ENCODE results near the gene COX10.
"Not testable (repeated sequence)": the region's sequence is repeated elsewhere in the genome, so short reads cannot be mapped to it uniquely, and the experiment has no call there.

Gene COX10

GRCh38 chr17:14121952-14122351, 52.6 kb downstream of the COX10 start:
- DNase-seq (ENCODE audit: low read depth in 2 of 2) = no peak

GRCh38 chr17:14123619-14124278, 54.4 kb downstream of the COX10 start:
- DNase-seq (ENCODE audit: low read depth in 2 of 2) = no peak

DNA sequence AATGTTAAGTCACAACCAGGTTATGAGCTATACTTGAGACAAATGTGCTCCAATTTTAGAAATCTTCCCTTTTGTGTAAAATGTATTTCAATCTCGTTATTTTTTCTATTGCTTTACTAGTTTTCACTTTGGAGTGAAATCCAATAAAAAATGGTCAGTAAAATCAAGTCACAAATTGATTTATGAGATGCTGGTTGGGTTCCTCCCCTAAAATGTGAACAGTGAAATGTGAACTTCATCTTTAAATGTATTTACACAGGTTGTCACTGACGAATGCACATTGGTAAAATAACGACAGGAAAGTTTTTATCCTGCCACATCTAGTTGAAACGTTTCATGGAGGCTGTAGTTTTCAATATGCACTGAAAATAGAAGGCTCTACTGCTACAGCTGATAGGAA, 55.5 kb downstream of the COX10 start:
- no peak for DNase-seq (ENCODE audit: low read depth in 2 of 2)

- DNase-seq (ENCODE audit: low read depth in 2 of 2) = no peak
Observed at GRCh38 chr17:14125518-14126137, 56.3 kb downstream of the COX10 start.

DNA sequence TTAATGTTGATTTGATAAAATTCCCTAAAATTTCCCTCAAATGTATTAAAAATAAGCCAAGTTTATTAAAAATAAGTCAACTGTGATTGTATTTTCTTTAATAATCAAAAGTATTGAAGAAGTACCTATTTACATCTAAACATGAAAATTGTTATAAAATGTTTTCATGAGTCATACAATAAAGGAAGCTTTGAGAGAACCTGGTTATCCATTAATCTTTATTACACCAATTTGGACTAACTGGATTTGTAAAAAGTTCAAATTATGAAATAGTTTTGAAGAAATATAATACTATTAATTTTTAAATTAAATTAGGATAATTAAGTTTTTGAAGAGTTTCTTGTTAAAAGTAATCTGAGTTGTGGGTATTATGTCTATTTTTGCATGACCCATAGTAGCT, 63.8 kb downstream of the COX10 start:
- no peak for DNase-seq (ENCODE audit: low read depth in 2 of 2)

GRCh38 chr17:14134456-14134855, 65.2 kb downstream of the COX10 start:
- no peak for DNase-seq (ENCODE audit: low read depth in 2 of 2)

DNA sequence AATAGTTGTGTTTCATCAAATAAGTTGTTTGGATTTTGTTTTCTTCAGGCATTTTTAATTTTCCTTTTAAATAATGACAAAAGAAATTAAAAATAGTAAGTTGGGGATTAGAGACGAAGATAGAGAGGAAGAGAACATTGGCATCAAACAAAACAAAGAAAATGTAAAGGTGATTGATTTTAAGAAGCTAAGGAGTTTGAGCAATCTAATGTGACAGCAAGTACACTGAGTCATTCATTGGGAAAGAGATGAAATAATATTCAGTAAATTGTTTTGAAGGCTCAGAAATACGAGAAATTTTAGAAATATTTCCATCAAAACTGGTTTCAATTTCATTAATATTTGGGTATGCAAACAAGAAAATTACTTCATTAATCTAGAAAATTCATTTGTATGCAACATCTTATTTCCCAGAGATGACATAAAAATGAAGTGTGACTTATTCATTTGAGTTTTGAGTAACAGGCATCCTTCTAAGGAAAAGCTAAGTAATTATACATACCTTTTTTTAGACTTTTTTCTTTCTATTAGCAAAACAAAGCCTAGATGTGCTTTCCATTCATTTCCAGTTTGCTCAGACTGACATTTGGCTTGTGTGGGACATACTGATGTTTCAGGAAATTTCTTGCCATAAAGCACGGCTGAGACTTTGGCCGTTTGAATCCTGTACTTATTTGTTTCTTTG, 66.7 kb downstream of the COX10 start:
- DNase-seq (ENCODE audit: low read depth in 2 of 2) = no peak

DNA sequence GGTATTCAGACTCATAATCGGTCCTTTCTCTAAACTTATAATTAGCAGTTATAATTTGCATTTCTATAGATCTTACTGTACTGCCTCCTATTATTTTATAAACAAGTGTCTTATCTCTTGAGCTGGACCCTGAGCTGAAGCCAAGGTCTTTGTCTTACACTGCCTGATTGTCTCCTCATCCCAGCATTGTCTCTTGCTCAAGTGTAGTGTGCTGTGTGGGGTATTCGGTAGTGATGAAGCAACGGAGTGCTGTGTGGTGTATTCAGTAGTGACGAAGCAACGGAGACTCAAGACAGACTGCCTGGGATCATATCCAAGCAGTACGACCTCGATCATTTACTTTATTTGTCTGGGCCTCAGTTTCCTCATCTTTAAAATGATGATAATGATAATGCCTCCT, 69.3 kb downstream of the COX10 start:
- no peak for DNase-seq (ENCODE audit: low read depth in 2 of 2)

DNA sequence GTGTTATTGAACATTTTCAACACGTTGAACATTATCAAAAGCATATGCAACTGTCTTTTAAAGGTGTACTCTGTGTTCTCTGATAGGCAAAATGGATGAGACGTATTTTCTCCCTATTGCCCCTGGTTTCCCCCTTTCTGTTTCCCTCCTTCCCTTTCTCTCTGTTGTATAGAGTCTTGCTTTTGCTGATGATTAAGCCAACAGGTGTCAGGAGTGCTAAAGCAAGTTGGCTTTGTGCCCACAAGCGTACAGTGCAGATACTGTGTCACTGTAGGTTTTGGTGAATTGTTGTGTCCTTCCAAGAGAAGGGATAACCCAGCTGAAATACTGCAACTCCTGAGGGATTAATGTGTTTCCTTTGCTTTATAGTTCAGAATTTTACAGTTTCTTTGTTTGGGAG, 74.4 kb downstream of the COX10 start:
- DNase-seq (ENCODE audit: low read depth in 2 of 2) = no peak

DNA sequence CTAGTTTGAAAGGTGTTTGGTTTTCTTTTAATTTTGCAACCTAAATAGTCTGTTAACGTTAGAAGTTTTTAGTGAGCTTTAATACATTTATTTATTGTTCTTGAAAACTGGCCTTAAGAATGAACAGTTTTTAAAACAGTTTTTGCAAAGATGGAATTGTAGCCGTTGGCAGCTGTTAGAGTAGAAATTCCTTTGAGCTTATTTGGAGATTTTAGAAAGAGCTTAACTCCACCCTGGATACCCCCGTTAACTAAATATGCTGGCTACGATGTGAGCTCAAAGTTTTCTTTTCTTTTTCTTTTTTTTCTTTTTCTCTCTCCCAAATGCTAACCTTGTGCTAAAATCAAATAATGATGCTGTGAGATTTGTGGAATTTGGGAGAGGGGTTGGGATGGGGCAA, 75.2 kb downstream of the COX10 start:
- no peak for DNase-seq (ENCODE audit: low read depth in 2 of 2)

DNA sequence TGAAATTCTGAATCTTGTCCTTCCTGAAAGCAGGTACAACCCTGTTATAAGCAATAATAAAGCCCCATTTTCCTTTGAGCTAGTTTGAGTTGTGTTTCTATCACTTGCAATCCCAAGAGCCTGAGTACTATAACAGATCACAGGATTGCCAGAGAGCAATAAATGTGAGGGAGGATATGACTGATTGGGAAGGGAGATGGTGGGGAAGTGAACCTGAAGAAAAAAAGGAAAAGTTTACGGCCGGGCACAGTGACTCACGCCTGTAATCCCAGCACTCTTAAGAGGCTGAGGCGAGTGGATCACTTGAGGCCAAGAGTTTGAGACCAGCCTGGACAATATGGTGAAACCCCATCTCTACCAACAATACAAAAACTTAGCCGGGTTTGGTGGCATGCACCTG, 80.4 kb downstream of the COX10 start:
- DNase-seq (ENCODE audit: low read depth in 2 of 2) = no peak

DNA sequence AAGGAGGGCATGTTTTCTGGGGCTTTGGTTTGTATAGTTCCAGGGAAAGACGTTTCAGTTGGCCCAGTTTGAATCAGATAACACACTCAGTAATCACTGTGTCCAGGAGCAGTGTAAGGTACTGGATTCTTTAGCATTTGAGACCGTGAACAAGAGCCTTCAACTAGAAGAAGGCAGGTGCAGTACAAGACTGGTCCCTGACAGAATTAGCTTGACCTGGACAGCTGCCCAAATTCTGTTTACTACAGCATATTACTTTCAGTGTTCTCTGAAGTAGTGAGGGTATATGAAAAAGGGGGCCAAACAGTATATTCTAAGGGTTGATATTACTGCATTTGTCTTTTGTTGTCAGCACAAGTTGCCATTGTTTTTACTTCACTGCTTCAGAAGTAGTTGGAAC, 81.3 kb downstream of the COX10 start:
- DNase-seq (ENCODE audit: low read depth in 2 of 2) = no peak

DNA sequence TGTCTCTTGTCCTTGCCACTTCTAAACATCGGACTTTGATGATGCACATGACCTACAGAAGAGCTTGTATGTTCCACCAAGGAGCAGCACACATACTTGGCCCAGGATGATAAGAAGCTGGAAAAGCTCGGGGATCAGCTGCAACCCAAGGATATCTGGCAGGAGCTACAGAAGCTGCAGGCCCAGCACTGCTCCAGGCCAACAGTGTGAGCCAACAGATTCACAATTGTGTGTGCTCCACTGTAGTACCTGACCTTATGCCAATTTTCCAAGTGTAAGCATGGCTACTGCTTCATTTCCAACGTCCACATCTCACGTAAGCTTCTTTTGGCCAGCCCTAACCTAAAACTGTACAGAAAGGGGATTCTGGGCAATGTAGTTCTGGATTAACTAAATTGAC, 83.4 kb downstream of the COX10 start:
- no peak for DNase-seq (ENCODE audit: low read depth in 2 of 2)

GRCh38 chr17:14153374-14153773, 84.1 kb downstream of the COX10 start:
- no peak for DNase-seq (ENCODE audit: low read depth in 2 of 2)

DNA sequence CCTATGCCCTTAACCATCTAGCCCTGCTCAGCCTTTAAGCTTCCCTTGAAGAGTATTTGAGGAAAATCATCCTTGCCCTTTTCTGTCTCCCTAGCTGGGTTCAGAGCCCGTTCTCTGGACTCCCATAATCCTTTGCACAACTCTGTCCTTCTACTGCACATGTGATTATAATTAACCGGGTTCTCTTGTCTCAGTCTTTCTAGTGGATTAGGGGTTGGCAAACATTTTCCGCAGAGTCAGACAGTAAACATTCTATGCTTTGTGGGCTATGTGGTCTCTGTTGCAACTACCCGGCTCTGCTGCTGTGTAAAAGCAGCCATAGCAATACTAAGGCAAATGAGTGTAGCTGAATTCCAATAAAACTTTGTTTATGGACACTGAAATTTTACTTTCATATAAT, 87.4 kb downstream of the COX10 start:
- no peak for DNase-seq (ENCODE audit: low read depth in 2 of 2)

GRCh38 chr17:14157822-14158221, 88.5 kb downstream of the COX10 start:
- DNase-seq (ENCODE audit: low read depth in 2 of 2) = no peak

DNA sequence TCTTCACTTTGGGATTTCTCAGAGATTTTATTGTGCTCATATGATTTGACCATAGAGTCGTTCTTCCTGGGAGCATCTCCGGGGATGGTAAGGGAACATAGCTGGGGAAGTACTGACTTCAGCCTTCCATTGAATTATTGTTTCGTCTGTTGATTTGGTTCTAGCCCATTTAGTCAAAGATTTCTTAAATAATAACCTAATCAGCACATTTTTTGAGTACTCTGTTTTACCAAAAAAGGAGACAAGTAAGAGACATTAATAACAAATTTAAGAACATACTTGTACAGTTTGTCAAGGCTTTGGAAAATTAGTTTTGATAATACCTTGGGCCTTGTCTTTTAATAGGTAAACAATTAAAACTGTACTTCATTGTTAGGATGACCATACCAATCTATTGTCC, 89.4 kb downstream of the COX10 start:
- no peak for DNase-seq (ENCODE audit: low read depth in 2 of 2)

DNA sequence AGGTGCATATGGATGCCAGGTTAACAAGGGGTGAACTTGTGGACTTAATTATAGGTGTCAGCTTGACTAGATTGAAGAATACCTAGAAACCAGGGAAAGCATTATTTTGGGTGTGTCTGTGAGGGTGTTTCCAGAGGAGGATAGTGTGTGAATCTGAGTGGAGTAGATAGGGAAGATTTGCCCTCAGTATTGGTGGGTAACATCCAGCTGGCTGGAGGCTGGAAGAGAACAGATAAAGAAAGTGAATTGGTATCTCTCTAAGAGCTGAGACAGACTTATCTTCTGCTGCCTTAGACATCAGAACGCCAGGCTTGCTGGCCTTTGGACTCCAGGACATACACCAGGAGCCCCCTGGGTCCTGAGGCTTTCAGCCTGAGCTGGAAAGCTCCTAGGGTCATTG, 92.1 kb downstream of the COX10 start:
- no peak for DNase-seq (ENCODE audit: low read depth in 2 of 2)

DNA sequence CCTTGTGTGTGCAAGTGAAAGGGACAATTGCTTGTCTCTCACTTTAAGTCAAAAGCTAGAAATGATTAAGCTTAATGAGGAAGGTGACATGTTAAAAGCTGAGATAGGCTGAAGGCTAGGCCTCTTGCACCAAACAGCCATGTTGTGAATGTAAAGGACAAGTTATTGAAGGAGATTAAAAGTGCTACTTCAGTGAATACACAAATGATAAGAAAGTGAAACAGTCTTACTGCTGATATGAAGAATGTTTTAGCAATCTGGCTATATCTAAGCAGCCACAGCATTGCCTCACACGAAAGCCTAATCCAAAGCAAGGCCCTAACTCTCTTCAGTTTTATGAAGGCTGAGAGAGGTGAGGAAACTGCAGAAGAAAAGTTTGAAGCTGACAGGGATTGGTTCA, 96.3 kb downstream of the COX10 start:
- no peak for DNase-seq (ENCODE audit: low read depth in 2 of 2)

DNA sequence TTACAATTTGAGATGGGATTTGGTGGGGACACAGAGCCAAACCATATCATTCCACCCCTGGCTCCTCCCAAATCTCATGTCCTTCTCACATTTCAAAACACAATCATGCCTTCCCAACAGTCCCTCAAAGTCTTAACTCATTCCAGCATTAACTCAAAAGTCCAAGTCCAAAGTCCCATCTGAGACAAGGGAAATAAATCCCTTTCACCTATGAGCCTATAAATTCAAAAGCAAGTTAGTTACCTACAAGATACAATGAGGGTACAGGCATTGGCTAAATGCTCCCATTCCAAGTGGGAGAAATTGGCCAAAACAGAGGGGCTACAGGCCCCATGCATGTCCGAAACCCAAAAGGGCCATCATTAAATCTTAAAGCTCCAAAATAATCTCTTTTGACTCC, 98.5 kb downstream of the COX10 start:
- not testable (repeated sequence) for DNase-seq (ENCODE audit: low read depth in 2 of 2)

DNA sequence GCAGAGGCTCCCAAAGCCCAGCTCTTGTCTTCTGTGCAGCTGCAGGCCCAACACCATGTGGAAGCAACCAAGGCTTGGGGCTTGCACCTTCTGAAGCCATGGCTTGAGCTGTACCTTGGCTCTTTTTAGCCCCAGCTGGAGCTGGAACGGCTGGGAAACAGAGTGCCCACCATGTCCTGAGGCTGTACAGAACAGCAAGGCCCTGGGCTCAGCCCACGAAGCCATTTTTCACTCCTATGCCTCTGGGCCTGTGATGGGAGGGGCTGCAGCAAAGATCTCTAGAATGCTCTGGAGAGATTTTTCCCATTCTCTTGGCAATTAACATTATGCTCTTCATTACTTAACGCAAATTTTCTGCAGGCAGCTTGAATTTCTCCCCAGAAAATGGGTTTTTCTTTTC, 99.3 kb downstream of the COX10 start:
- DNase-seq (ENCODE audit: low read depth in 2 of 2) = no peak

DNA sequence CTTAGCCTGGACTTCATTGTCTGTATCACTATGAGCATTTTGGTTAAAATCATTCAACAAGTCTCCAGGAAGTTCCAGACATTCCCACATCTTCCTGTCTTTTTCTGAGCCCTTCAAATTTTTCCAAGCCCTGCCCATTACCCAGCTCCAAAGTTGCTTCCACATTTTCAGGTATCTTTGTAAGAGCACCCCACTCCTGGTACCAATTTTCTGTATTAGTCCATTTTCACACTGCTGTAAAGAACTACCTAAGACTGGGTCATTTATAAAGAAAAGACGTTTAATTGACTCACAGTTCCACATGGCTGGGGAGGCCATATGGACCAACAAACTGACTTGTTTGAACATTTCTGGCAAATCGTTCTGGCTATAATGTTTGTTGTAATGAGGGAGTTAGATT, 100.0 kb downstream of the COX10 start:
- DNase-seq (ENCODE audit: low read depth in 2 of 2) = no peak

DNA sequence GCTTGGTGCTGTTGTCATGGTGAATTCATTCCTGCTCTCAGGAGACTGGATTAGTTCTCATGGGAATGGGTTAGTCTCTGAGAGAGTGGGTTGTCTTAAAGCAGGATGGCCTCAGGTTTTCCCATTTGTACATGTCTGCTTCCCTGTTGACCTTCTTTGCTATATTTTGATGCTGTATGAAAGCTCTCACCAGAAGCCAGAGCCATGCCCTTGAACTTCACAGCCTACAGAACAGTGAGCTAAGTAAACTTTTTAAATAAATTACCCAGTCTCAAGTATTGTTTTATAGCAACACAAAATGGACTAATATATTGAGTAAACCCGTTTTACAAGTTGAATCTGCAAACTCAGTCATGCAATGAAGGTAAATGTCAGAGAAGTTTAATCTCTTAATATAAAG, 100.6 kb downstream of the COX10 start:
- DNase-seq (ENCODE audit: low read depth in 2 of 2) = no peak

Measured in stimulated activated CD4-positive, alpha-beta T cell treated with anti-CD3 and anti-CD28 coated beads, Interleukin-1b, Interleukin-23, amount 100 ng/mL, for 1 hour (primary cell).